GM13976 (cell line): ENCODE results near the gene HDAC1.
"Not testable (repeated sequence)": the region's sequence is repeated elsewhere in the genome, so short reads cannot be mapped to it uniquely, and the experiment has no call there.

Experiments
- DNase-seq: peaks from one replicate; pipeline ENCODE4 v3.0.0; 2012; ENCODE audit warnings: low spot score
- in situ Hi-C: fragments of 300-500 bp; cut with MboI; formaldehyde crosslinking; loops from one replicate; pipeline ENCODE4 v1.12.0; 2022; ENCODE audit warnings: low sequenced_read_pairs, mixed read lengths, inconsistent platforms; ENCODE audit not compliant: unreplicated experiment
- TF ChIP-seq, protein P1 (sequence below): IDR thresholded peaks from 2 replicates; pipeline ENCODE4 v1.5.1; 2012; ENCODE audit warnings: borderline replicate concordance, mild to moderate bottlenecking; ENCODE audit not compliant: insufficient read depth; ENCODE audit errors: extremely low read depth, missing control alignments, control extremely low read depth

HDAC1 gene

GRCh38 chr1:32274646-32275340 lies 17.1 kb upstream of the HDAC1 start:
- TF ChIP-seq, protein P1, sequence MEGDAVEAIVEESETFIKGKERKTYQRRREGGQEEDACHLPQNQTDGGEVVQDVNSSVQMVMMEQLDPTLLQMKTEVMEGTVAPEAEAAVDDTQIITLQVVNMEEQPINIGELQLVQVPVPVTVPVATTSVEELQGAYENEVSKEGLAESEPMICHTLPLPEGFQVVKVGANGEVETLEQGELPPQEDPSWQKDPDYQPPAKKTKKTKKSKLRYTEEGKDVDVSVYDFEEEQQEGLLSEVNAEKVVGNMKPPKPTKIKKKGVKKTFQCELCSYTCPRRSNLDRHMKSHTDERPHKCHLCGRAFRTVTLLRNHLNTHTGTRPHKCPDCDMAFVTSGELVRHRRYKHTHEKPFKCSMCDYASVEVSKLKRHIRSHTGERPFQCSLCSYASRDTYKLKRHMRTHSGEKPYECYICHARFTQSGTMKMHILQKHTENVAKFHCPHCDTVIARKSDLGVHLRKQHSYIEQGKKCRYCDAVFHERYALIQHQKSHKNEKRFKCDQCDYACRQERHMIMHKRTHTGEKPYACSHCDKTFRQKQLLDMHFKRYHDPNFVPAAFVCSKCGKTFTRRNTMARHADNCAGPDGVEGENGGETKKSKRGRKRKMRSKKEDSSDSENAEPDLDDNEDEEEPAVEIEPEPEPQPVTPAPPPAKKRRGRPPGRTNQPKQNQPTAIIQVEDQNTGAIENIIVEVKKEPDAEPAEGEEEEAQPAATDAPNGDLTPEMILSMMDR = no peak
- in situ Hi-C loops = no loop called here
- DNase-seq = no peak

- TF ChIP-seq, protein P1 = no peak
- in situ Hi-C loops = no loop called here
- no peak for DNase-seq
Observed at GRCh38 chr1:32275424-32275823, 16.5 kb upstream of the HDAC1 start.

GRCh38 chr1:32276032-32276782 lies 15.7 kb upstream of the HDAC1 start:
- in situ Hi-C loops = no loop called here
- no peak for DNase-seq
- TF ChIP-seq, protein P1 = no peak

GRCh38 chr1:32284777-32285176 lies 7.1 kb upstream of the HDAC1 start:
- DNase-seq, in situ Hi-C loops: not testable (repeated sequence)

DNA sequence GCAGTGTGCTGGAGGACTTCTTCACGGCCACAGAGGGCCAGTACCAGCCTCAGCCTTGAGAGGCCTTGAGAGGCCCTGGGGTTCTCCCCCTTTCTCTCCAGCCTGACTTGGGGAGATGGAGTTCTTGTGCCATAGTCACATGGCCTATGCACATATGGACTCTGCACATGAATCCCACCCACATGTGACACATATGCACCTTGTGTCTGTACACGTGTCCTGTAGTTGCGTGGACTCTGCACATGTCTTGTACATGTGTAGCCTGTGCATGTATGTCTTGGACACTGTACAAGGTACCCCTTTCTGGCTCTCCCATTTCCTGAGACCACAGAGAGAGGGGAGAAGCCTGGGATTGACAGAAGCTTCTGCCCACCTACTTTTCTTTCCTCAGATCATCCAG lies 6.2 kb upstream of the HDAC1 start:
- in situ Hi-C loops = no loop called here
- no peak for DNase-seq
- TF ChIP-seq, protein P1 = no peak

- DNase-seq = no peak
- TF ChIP-seq, protein P1 = no peak
- in situ Hi-C loops = no loop called here
Observed at GRCh38 chr1:32286763-32287162, 5.1 kb upstream of the HDAC1 start.

GRCh38 chr1:32289256-32289655 lies 2.6 kb upstream of the HDAC1 start:
- DNase-seq = no peak
- in situ Hi-C loops = no loop called here
- TF ChIP-seq, protein P1 = no peak
